ENCODE results near the gene TBC1D1.

Gene TBC1D1

DNA sequence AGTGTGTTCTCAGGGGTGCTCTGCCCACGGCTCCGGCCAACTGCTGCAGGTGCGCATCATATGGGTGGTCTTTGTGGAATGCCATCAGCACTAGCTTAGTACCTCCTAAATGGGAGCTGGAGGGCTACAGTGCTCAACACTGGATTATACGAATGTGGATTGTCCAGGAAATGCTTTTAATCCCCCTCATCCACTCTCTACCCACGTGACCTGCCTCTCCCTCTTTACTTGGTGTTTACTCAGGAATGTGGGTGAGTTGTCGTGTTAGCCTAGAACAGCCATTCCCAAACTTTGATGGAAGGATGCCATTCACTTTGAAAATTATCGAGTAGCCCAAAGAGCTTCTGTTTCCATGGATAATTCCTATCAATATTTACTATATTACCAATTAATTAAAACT, 220.1 kb downstream of the TBC1D1 start:
- Mint-ChIP-seq H3K9me3 (no peaks in the 10 kb centered on the region), H3K27me3 (no peaks in the 10 kb centered on the region), H3K27ac (ENCODE audit: low read depth) (no peak overlapping the region), H3K36me3 (ENCODE audit: insufficient read depth) (peaks cover 16% of the 10 kb centered on the region), H3K4me1 (peaks cover 17% of the 10 kb centered on the region), H3K4me3 (no peak overlapping the region)
- no peak for DNase-seq (ENCODE audit: low spot score in 2 of 2)
- no peak for ATAC-seq (replicated peaks; ENCODE audit: extremely low read depth, poor library complexity, severe bottlenecking)

DNA sequence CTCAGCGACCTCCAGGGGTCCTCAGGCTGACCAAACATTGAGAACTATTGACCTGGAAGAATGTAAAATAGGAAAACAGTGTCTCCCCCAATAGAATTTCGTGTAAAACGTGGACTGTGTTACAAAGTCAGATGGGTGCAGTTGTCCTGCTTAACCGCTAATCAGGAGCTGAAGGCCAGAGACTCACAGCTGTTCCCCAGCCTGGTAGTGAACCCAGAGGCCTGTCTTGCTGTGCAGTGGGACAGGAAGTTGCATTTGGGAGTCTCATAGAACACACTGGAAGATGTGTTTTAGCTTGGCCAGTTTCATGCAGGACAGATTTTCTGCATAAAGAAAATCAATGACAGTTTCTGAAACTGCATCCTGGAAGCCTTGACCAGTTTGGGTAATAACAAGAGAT, 220.8 kb downstream of the TBC1D1 start:
- Mint-ChIP-seq H3K4me3 (no peak overlapping the region), H3K27ac (ENCODE audit: low read depth) (no peak overlapping the region), H3K9me3 (no peaks in the 10 kb centered on the region), H3K4me1 (peaks cover 17% of the 10 kb centered on the region), H3K27me3 (no peaks in the 10 kb centered on the region), H3K36me3 (ENCODE audit: insufficient read depth) (peaks cover 16% of the 10 kb centered on the region)
- no peak for DNase-seq (ENCODE audit: low spot score in 2 of 2)
- no peak for ATAC-seq (replicated peaks; ENCODE audit: extremely low read depth, poor library complexity, severe bottlenecking)

DNA sequence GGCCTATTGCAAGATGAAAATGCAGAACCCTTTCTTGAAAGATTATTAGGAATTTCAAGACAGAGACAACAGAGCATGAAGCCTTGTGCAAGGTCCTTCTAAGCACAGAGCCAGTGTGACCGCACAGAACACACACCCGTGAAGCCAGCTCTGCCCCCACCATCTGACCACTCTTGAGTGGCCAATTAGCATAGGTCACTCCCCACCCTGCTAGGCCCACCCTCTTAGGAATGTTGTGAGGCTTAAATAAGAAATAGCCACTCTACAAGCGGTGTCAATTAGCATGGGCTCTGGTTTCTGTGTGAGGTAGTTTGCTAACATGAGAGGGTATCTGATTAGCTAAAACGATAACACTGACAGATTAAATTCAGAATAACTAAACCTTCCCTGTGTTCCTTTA, 222.2 kb downstream of the TBC1D1 start:
- Mint-ChIP-seq H3K9me3 (no peaks in the 10 kb centered on the region), H3K27me3 (no peaks in the 10 kb centered on the region), H3K4me1 (peaks cover 4% of the 10 kb centered on the region), H3K27ac (ENCODE audit: low read depth) (no peak overlapping the region), H3K4me3 (no peak overlapping the region), H3K36me3 (ENCODE audit: insufficient read depth) (peaks cover 12% of the 10 kb centered on the region)
- ATAC-seq (replicated peaks; ENCODE audit: extremely low read depth, poor library complexity, severe bottlenecking) (no peak), DNase-seq (ENCODE audit: low spot score in 2 of 2) (no peak)

DNA sequence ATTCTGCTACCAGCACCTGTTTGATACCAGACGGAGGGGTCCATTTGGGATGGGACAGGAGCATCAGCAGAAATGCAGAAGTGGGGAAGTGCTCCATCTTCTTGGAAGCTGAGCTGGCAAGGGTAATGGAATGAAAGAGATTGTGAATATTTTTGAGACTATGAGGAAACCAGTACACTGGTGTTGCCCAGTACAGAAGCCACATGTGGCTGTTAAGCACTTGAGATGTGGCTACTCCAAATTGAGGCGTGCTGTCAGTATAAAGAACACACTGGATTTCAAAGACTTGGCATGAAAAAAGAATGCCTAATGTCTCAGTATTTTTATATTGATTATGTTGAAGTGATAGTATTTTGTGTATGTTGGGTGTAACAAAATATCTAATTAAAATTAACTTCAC, 222.7 kb downstream of the TBC1D1 start:
- H3K4me3 Mint-ChIP-seq, result no peak overlapping the region
- H3K36me3 Mint-ChIP-seq (ENCODE audit: insufficient read depth), result peaks cover 13% of the 10 kb centered on the region
- no peaks in the 10 kb centered on the region for H3K27me3 Mint-ChIP-seq
- no peaks in the 10 kb centered on the region for H3K9me3 Mint-ChIP-seq
- H3K4me1 Mint-ChIP-seq, result peaks cover 4% of the 10 kb centered on the region
- ATAC-seq (replicated peaks; ENCODE audit: extremely low read depth, poor library complexity, severe bottlenecking) (no peak), DNase-seq (ENCODE audit: low spot score in 2 of 2) (no peak)
- no peak overlapping the region for H3K27ac Mint-ChIP-seq (ENCODE audit: low read depth)

DNA sequence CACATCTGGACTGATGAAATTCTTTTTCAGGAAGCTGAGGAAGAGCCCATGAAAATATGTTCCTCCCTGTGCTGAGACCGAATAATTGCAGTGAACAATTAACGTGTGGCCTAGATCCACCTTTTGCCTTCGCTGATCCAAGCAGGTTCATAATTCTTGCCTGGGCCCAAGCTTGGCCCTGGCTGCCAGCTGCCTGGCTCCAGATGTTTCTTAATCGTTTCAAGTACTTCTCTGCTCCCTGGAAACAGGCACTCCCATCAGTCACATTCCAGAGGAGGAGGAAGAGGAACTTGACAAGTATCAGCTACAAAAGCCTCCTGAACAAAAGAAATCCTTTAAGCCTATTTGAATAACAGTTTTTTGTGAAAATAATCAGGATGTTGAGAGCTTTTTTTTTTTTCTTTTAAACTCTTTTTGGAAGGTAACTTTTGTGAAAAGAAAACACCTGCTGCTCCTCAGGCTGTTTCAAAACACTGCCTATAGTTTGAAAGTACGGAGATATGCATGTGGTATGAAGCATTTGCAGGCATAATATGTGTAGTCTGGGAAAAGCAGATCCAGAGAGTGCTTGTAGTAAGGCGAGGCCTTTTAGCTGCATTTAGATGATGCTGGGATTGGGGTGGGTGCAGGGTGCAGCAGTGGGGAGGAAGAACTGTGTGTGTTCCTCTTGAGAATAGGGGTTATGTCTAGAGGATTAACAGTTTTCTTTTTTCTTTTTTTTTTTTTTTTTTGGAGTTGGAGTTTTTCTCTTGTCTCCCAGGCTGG, 223.7 kb downstream of the TBC1D1 start:
- H3K9me3 Mint-ChIP-seq, result no peaks in the 10 kb centered on the region
- H3K4me3 Mint-ChIP-seq, result no peak overlapping the region
- DNase-seq (ENCODE audit: low spot score in 2 of 2), result no peak
- ATAC-seq (replicated peaks; ENCODE audit: extremely low read depth, poor library complexity, severe bottlenecking), result no peak
- H3K27me3 Mint-ChIP-seq, result no peaks in the 10 kb centered on the region
- no peak overlapping the region for H3K27ac Mint-ChIP-seq (ENCODE audit: low read depth)
- peaks cover 13% of the 10 kb centered on the region for H3K36me3 Mint-ChIP-seq (ENCODE audit: insufficient read depth)
- peaks cover 4% of the 10 kb centered on the region for H3K4me1 Mint-ChIP-seq

DNA sequence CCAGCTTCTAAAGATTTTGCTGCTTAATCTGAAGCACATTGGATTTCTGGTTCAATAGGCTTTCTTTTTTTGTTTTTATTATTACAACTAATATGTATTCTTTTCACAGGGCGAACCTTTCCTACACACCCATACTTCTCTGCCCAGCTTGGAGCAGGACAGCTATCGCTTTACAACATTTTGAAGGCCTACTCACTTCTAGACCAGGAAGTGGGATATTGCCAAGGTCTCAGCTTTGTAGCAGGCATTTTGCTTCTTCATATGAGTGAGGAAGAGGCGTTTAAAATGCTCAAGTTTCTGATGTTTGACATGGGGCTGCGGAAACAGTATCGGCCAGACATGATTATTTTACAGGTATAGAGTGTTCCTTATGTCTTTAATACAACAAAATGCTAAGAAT, 224.7 kb downstream of the TBC1D1 start:
- ATAC-seq (replicated peaks; ENCODE audit: extremely low read depth, poor library complexity, severe bottlenecking), result no peak

DNA sequence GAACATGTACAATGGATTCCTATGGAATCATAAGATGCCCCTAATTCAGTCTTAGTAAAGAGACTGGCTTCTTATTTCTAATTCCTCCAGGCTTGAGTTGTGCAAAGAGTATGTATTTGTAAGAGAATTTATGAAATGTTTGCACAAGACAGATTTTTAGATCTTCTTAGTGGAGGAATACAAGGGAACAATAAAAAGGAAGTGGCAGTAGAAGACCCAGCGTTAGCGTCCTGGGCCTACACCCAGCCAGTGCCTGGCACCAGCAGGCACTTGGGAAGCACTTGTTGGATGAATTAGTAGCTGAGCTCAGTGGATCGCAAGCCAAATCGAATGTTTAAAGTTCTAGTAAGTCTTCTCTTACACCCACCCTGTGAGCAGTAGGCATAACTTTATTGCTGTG, 226.7 kb downstream of the TBC1D1 start:
- Mint-ChIP-seq H3K27me3 (no peaks in the 10 kb centered on the region), H3K4me1 (peaks cover 4% of the 10 kb centered on the region), H3K4me3 (no peak overlapping the region), H3K27ac (ENCODE audit: low read depth) (no peak overlapping the region), H3K36me3 (ENCODE audit: insufficient read depth) (peaks cover 16% of the 10 kb centered on the region), H3K9me3 (no peaks in the 10 kb centered on the region)
- no peak for DNase-seq (ENCODE audit: low spot score in 2 of 2)
- no peak for ATAC-seq (replicated peaks; ENCODE audit: extremely low read depth, poor library complexity, severe bottlenecking)

More for the DNA sequence above, 224.7 kb downstream of the TBC1D1 start:
- Mint-ChIP-seq H3K27ac (ENCODE audit: low read depth) (no peak overlapping the region), H3K27me3 (no peaks in the 10 kb centered on the region), H3K4me1 (peaks cover 4% of the 10 kb centered on the region), H3K4me3 (no peak overlapping the region), H3K9me3 (no peaks in the 10 kb centered on the region), H3K36me3 (ENCODE audit: insufficient read depth) (peaks cover 14% of the 10 kb centered on the region)
- DNase-seq (ENCODE audit: low spot score in 2 of 2), result no peak

DNA sequence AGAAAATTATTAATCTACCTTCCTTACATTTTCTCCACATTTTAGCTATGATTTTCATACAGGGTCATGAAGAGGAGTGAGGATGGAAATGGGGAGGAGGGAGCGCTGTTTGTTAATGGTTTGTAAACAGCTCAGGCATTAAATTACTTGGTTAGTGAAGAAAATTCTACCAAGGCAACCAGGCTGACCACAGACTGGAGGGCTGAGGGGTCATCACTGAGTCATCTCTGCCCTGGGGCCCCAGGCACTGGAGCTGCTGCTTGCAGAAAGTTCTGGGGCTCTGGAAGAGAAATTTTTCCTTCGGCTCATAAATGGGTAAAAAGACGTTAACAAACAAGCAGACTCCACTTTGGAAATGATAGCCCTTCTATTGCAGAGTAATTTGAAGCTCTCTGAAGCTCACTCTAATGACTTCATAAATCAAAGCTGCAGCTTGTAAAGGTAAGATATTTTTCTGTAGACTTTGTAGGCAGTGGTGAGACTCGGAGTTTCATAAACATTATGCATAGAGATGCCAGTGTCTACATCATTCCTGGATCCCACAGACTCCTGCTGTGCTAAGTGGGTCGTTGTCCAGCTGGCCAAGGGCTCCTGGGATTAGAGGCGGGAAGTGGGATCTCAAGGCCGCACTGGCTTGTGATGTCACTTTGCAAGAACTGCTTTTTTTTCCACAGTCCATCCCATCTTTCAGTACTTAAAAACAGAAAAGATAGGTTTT, 228.9 kb downstream of the TBC1D1 start:
- peaks cover 8% of the 10 kb centered on the region for H3K4me1 Mint-ChIP-seq
- no peak for DNase-seq (ENCODE audit: low spot score in 2 of 2)
- H3K9me3 Mint-ChIP-seq, result no peaks in the 10 kb centered on the region
- H3K27ac Mint-ChIP-seq (ENCODE audit: low read depth), result no peak overlapping the region
- no peaks in the 10 kb centered on the region for H3K27me3 Mint-ChIP-seq
- peaks cover 16% of the 10 kb centered on the region for H3K36me3 Mint-ChIP-seq (ENCODE audit: insufficient read depth)
- H3K4me3 Mint-ChIP-seq, result no peak overlapping the region
- ATAC-seq (replicated peaks; ENCODE audit: extremely low read depth, poor library complexity, severe bottlenecking), result no peak

DNA sequence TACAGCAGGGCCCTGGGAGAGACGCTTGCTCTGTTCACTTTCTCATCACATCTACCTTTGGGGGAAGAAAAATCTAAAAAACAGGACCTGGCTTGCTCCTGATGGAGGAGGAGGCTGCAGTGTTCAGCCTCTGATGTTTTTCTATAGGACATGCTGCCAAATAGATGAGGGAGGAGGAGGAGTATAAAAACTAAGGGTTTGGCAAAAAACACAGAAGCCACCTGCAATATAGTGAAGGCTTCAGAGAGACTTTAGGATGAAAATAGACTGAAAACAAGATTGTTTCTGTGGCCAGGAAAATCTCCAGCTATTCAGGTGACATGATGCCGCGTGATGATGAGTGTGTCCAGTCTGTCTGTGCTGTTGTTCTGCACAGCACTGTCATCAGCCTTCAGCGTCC, 229.9 kb downstream of the TBC1D1 start:
- DNase-seq (ENCODE audit: low spot score in 2 of 2) (no peak), ATAC-seq (replicated peaks; ENCODE audit: extremely low read depth, poor library complexity, severe bottlenecking) (no peak)
- Mint-ChIP-seq H3K9me3 (no peaks in the 10 kb centered on the region), H3K27ac (ENCODE audit: low read depth) (peak overlapping the region; percentile 30), H3K4me3 (no peak overlapping the region), H3K36me3 (ENCODE audit: insufficient read depth) (peaks cover 14% of the 10 kb centered on the region), H3K27me3 (no peaks in the 10 kb centered on the region), H3K4me1 (peaks cover 7% of the 10 kb centered on the region)

DNA sequence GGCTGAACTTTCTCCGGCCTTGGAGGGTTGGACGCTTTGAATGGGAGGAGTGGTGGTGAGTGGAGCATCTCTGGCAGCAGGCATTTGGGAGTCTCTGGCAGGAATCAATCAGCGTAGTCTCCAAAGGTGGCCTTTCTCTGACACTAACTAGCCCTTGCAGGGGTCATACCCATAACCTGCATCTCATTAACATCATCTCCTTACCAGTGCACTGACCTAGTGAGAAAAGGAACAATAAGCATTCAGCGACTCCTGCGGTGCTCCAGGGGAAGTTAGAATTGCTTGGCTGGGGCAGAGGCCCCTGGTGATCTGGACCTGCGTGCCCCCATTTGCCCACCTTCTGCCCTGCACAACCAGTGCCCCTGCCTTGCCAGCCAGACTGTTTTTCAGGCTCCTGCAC, 231.2 kb downstream of the TBC1D1 start:
- H3K4me1 Mint-ChIP-seq, result peaks cover 7% of the 10 kb centered on the region
- peaks cover 13% of the 10 kb centered on the region for H3K36me3 Mint-ChIP-seq (ENCODE audit: insufficient read depth)
- no peak for DNase-seq (ENCODE audit: low spot score in 2 of 2)
- no peaks in the 10 kb centered on the region for H3K27me3 Mint-ChIP-seq
- no peak overlapping the region for H3K27ac Mint-ChIP-seq (ENCODE audit: low read depth)
- no peak for ATAC-seq (replicated peaks; ENCODE audit: extremely low read depth, poor library complexity, severe bottlenecking)
- no peak overlapping the region for H3K4me3 Mint-ChIP-seq
- no peaks in the 10 kb centered on the region for H3K9me3 Mint-ChIP-seq

DNA sequence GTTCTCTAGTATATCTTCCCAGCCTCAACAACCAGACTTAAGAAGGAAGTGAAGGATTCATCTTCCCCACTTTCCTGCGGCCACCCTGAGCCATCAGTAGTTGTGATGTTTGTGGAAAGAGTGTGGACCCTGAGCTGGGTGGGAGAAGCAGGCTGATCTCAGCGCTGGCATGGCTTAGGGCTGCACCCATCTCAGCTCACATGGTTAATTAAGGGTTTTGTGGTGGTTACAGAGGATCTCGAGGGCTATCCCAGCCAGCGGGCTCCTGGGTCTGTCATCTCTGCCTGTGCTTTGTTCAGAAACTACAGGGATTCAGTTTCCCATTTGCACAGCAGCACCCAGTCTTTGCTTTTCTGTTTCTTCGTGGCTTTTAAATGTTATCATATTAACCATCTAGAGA, 232.7 kb downstream of the TBC1D1 start:
- Mint-ChIP-seq H3K4me3 (no peak overlapping the region), H3K27me3 (no peaks in the 10 kb centered on the region), H3K36me3 (ENCODE audit: insufficient read depth) (peaks cover 14% of the 10 kb centered on the region), H3K27ac (ENCODE audit: low read depth) (no peak overlapping the region), H3K9me3 (no peaks in the 10 kb centered on the region), H3K4me1 (peaks cover 17% of the 10 kb centered on the region)
- no peak for DNase-seq (ENCODE audit: low spot score in 2 of 2)
- ATAC-seq (replicated peaks; ENCODE audit: extremely low read depth, poor library complexity, severe bottlenecking), result no peak

DNA sequence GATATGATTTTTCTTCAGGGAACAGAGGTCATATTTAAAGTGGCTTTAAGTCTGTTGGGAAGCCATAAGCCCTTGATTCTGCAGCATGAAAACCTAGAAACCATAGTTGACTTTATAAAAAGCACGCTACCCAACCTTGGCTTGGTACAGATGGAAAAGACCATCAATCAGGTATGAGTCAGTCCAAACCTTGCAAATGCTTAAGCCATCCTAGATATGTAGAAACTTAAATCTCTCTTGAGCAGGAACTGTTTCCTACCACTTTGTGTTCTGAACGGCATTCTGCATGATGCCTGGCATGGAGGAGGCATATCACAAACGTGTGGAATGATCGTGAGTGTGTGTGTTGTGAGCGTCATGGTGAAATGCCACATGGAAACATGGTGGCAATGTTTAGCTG, 234.1 kb downstream of the TBC1D1 start:
- ATAC-seq (replicated peaks; ENCODE audit: extremely low read depth, poor library complexity, severe bottlenecking) (no peak), DNase-seq (ENCODE audit: low spot score in 2 of 2) (no peak)
- Mint-ChIP-seq H3K9me3 (no peaks in the 10 kb centered on the region), H3K4me3 (no peak overlapping the region), H3K27ac (ENCODE audit: low read depth) (no peak overlapping the region), H3K27me3 (no peaks in the 10 kb centered on the region), H3K36me3 (ENCODE audit: insufficient read depth) (peaks cover 18% of the 10 kb centered on the region), H3K4me1 (peaks cover 31% of the 10 kb centered on the region)

DNA sequence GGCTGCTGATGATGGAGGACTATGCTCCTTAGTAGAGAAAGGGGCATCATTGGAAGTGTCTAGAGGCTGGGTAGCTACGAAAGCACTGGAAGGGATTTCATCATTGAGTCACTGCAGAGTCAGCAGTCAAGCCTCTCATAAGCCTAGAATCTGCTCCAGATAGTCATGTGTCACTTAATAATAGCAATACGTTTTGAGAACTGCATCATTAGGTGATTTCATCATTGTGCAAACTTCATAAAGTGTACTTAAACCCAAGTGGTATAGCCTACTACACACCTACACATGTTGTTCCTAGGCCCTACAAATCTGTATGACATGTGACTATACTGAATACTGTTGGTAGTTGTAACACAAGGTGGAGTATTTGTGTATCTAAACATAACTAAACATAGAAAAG, 234.9 kb downstream of the TBC1D1 start:
- Mint-ChIP-seq H3K36me3 (ENCODE audit: insufficient read depth) (peaks cover 17% of the 10 kb centered on the region), H3K4me3 (no peak overlapping the region), H3K9me3 (no peaks in the 10 kb centered on the region), H3K27ac (ENCODE audit: low read depth) (no peak overlapping the region), H3K4me1 (peaks cover 39% of the 10 kb centered on the region), H3K27me3 (no peaks in the 10 kb centered on the region)
- DNase-seq (ENCODE audit: low spot score in 2 of 2) (no peak), ATAC-seq (replicated peaks; ENCODE audit: extremely low read depth, poor library complexity, severe bottlenecking) (no peak)
